SJCRH30 (cell line): ENCODE measurements around the gene PIM1. TPM values are rescaled to one million over a fixed set of nuclear protein-coding genes. Genes with fewer than 3 reads are reported as not detected.
"Not testable (repeated sequence)": the region's sequence is repeated elsewhere in the genome, so short reads cannot be mapped to it uniquely, and the experiment has no call there.

ENCODE experiments used
- DNase-seq, 2 experiments: peaks; one replicate each; pipeline ENCODE4 v3.0.0-alpha.2; 2015 to 2020
- H3K27ac ChIP-seq: fragments of 250-450 bp; sonication (Bioruptor Pico); 2 replicates; pipeline ENCODE4 v1.5.1; 2020; ENCODE audit warnings: mild to moderate bottlenecking, moderate library complexity
- H3K27me3 ChIP-seq: fragments of 250-450 bp; sonication (Bioruptor Pico); 2 replicates; pipeline ENCODE4 v1.5.1; 2020; ENCODE audit warnings: mild to moderate bottlenecking, moderate library complexity
- H3K36me3 ChIP-seq: fragments of 250-450 bp; sonication (Bioruptor Pico); 2 replicates; pipeline ENCODE4 v1.5.1; 2020; ENCODE audit warnings: mild to moderate bottlenecking, moderate library complexity
- H3K4me1 ChIP-seq: fragments of 250-450 bp; sonication (Bioruptor Pico); 2 replicates; pipeline ENCODE4 v1.5.1; 2020; ENCODE audit warnings: mild to moderate bottlenecking, moderate library complexity
- H3K4me3 ChIP-seq: fragments of 250-450 bp; sonication (Bioruptor Pico); 2 replicates; pipeline ENCODE4 v1.5.1; 2020; ENCODE audit warnings: mild to moderate bottlenecking, moderate library complexity
- H3K9me3 ChIP-seq: fragments of 250-450 bp; sonication (Bioruptor Pico); replicated peaks from 2 replicates; pipeline ENCODE4 v1.5.1; 2020; ENCODE audit warnings: mild to moderate bottlenecking, moderate library complexity
- total RNA-seq: library from RNA; depleted of rRNA; stranded (reverse); fragments of >200 nt; shearing (Covaris generic); gene quantifications from 2 replicates; pipeline ENCODE4 v1.2.3, GENCODE V29; 2014; rRNA removed

The PIM1 gene
- 15.2 and 16.4 TPM in 2 replicates for total RNA-seq

DNA sequence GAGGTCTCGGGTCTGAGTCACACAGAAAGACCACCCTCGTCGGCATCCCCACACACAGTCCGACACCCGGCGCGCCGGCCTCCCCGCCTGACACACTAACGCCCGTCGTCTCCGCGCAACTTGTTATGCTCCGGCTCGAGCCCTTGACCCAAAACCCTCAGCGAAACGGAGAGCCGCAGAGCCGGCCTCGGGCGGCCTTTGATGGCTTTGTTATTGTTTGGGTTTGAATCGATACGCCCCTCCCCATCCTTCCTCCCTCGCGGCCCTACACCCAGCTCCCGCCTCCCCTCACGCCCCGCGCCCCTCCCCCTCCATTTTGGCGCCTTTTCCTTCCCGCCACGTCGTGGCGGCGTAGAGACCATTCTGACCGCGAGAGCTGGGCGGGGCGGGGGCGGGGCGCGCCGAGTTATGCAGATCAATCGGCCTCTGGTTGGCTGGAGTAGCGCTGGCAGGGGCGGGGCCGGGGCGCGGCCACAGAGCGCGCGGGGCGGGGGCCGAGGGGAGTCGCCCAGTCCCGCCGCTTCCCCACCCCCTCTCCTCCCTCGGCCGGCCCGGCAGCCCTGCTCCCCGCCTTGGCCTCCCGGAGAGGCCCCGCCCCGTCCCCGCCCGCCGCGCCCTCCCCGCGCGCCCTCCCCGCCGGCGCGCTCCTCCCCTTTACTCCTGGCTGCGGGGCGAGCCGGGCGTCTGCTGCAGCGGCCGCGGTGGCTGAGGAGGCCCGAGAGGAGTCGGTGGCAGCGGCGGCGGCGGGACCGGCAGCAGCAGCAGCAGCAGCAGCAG, at the start of gene PIM1:
TSS of gene PIM1 (plus strand) at position 657 of the 777 bp plus-strand sequence. CDS start 424 bp downstream, outside the sequence.
- peaks cover 7% of the 10 kb centered on the region; the same call in 1 of the 2 replicates for H3K4me1 ChIP-seq
- no peaks in the 10 kb centered on the region for H3K9me3 ChIP-seq
- peak within 1 kb of the TSS; percentile 89 for H3K27ac ChIP-seq
- H3K27me3 ChIP-seq, result no peaks in the 10 kb centered on the region
- H3K36me3 ChIP-seq, result peaks cover 19% of the 10 kb centered on the region
- peak; percentile 98 to 99 for DNase-seq
- H3K4me3 ChIP-seq, result peak within 1 kb of the TSS; percentile 82

- DNase-seq, result no peak
- no peaks in the 10 kb centered on the region for H3K36me3 ChIP-seq
Measured at GRCh38 chr6:37121556-37121955, 48.4 kb upstream of the PIM1 start.

GRCh38 chr6:37122861-37123260, 47.1 kb upstream of the PIM1 start:
- no peaks in the 10 kb centered on the region for H3K36me3 ChIP-seq
- peak overlapping the region; percentile 53 for H3K27ac ChIP-seq
- H3K27me3 ChIP-seq, result no peaks in the 10 kb centered on the region
- no peaks in the 10 kb centered on the region for H3K9me3 ChIP-seq
- no peak overlapping the region for H3K4me3 ChIP-seq
- H3K4me1 ChIP-seq, result peaks cover 26% of the 10 kb centered on the region
- peak; percentile 33 to 63 for DNase-seq

More at GRCh38 chr6:37121556-37121955, 48.4 kb upstream of the PIM1 start:
- no peak overlapping the region for H3K27ac ChIP-seq
- peaks cover 20% of the 10 kb centered on the region for H3K4me1 ChIP-seq
- H3K27me3 ChIP-seq, result no peaks in the 10 kb centered on the region
- H3K9me3 ChIP-seq, result no peaks in the 10 kb centered on the region
- no peak overlapping the region for H3K4me3 ChIP-seq

GRCh38 chr6:37123957-37124729, 45.8 kb upstream of the PIM1 start:
- Histone ChIP-seq H3K27ac (no peak overlapping the region), H3K4me1 (peaks cover 26% of the 10 kb centered on the region), H3K9me3 (no peaks in the 10 kb centered on the region), H3K36me3 (no peaks in the 10 kb centered on the region), H3K4me3 (no peak overlapping the region), H3K27me3 (no peaks in the 10 kb centered on the region)
- no peak for DNase-seq

DNA sequence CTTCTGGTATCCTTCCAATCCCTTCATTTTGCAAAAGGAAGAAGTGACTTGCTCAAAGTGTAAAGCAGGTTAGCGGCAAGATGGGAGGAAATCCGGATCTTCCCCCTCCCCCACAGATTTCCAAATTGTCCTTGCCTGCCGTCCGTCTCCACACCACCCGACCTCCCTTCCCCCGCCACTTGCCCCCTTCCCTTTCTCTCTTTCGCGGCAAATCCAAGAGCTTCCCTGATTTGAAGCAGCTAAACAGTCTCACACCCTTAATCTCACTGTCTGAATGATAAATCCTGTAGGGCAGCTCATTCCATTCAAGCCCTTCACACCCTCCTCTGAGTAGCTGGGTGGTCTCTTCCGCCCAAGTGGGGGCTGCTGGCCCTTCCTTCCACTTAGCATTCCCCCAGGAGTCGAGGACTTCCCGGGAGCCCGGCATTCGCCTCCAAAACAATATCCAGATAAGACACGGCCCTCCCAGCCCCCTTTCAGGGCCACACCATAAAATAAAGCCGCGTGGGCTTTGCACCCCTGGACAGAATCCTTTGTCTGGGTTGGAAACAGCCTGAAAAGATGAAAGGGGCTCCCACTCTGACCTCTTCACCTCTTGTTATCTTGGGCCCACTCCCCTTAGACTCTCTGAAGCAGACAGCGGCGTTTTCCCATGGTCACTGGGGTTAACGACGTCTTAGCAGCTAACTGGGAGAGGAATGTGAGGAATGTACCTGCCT, 44.0 kb upstream of the PIM1 start:
- Histone ChIP-seq H3K36me3 (no peaks in the 10 kb centered on the region), H3K9me3 (no peaks in the 10 kb centered on the region), H3K4me1 (peaks cover 35% of the 10 kb centered on the region), H3K4me3 (peak overlapping the region; percentile 49), H3K27ac (peak overlapping the region; percentile 77), H3K27me3 (no peaks in the 10 kb centered on the region)
- peak; percentile 57 for DNase-seq

DNA sequence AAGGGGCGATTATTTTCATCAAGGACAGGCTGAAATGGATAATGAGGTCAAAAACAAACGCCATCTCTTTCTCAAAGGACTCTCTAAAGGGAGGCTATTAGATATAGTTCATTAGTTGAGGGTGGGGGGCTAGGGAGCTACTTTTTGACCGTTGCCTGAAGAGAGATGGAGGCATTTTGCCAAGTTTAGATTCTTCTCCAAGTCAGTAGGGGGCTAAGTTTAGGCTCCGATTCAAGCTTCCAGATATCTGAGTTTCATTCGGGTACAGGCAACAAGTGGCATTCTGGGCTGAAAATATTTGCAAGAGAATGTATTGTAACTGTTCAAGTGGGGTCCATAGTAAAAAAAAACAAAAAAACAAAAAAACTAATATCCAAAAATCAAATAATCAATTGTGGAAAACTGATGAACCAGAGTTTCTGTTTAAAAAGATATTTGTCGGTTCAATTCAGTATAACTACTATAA, 43.4 kb upstream of the PIM1 start:
- H3K36me3 ChIP-seq, result no peaks in the 10 kb centered on the region
- peak overlapping the region; percentile 77 for H3K27ac ChIP-seq
- peaks cover 35% of the 10 kb centered on the region for H3K4me1 ChIP-seq
- H3K9me3 ChIP-seq, result no peaks in the 10 kb centered on the region
- peak in 1 of 2 experiments; percentile 47 for DNase-seq
- H3K27me3 ChIP-seq, result no peaks in the 10 kb centered on the region
- peak overlapping the region; percentile 49 for H3K4me3 ChIP-seq

GRCh38 chr6:37126961-37127616, 42.9 kb upstream of the PIM1 start:
- Histone ChIP-seq H3K4me1 (peaks cover 41% of the 10 kb centered on the region), H3K27ac (no peak overlapping the region), H3K4me3 (no peak overlapping the region), H3K36me3 (no peaks in the 10 kb centered on the region), H3K27me3 (no peaks in the 10 kb centered on the region), H3K9me3 (no peaks in the 10 kb centered on the region)
- DNase-seq, result no peak

DNA sequence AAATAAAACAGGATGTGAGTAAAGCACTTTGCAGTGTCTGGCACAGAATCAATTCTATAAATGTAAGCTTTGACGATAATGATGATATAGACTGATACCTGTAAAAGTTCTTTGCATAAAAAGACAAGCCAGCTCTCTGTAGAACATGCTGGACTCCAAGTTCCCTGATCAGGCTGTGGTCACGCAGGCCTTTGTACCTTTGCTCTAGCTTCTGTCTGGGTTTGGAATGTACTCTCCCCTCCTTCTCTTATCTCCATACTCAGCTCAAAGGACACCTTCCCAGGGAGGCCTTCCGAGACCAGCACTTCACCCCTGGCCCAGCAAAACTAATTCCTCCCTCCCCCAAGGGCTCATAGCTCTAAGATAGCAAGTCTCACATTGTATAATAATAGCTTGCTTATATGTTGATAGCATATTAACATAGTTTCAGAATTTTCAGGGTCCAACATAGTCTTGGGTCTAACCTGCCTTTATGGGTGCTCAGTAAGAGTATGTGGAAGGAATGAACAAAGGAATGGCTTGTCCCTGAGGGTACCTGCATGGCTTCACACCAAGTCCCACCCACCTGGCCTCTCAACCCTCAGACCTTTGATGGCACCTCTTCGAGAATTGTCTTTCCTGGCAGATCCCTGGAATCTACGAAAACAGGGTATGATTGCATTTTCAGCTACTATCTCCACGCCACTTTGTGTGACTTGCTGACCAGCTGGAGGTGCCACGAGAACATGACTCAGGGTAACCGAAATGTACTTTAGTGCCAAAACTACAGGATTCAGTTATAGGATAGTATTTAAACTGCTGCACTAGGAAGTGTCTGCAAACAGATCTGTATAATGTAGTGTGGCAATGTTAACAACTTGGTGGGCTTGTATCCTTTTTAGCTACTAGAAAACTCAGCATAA, 41.7 kb upstream of the PIM1 start:
- no peak for DNase-seq
- Histone ChIP-seq H3K27ac (no peak overlapping the region), H3K9me3 (no peaks in the 10 kb centered on the region), H3K27me3 (no peaks in the 10 kb centered on the region), H3K4me1 (peaks cover 32% of the 10 kb centered on the region), H3K36me3 (no peaks in the 10 kb centered on the region), H3K4me3 (no peak overlapping the region)

- not testable (repeated sequence) for H3K9me3 ChIP-seq, H3K36me3 ChIP-seq, H3K27ac ChIP-seq, H3K4me3 ChIP-seq, DNase-seq, H3K27me3 ChIP-seq
- peaks cover 28% of the 10 kb centered on the region for H3K4me1 ChIP-seq
Measured at GRCh38 chr6:37128863-37129443, 41.0 kb upstream of the PIM1 start.

DNA sequence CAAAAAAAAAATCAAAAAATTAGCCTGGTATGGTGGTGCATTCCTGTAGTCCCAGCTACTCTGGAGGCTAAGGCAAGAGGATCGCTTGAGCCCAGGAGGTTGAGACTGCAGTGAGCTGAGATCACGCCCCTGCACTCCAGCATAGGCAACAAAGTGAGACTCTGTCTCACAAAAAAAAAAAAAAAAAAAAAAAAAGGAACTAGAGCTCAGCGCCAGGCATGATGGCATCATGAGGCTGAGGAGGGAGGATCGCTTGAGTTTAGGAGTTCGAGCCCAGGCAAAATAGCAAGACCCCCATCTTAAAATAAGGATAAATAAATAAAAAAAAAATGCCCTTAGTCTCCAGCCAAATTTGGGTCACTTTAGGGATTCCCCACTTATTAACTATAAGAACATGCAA, 40.4 kb upstream of the PIM1 start:
- H3K4me1 ChIP-seq, result peaks cover 34% of the 10 kb centered on the region
- H3K36me3 ChIP-seq, result no peaks in the 10 kb centered on the region
- no peaks in the 10 kb centered on the region for H3K9me3 ChIP-seq
- no peak overlapping the region for H3K27ac ChIP-seq
- H3K4me3 ChIP-seq, result no peak overlapping the region
- H3K27me3 ChIP-seq, result no peaks in the 10 kb centered on the region
- DNase-seq, result no peak

DNA sequence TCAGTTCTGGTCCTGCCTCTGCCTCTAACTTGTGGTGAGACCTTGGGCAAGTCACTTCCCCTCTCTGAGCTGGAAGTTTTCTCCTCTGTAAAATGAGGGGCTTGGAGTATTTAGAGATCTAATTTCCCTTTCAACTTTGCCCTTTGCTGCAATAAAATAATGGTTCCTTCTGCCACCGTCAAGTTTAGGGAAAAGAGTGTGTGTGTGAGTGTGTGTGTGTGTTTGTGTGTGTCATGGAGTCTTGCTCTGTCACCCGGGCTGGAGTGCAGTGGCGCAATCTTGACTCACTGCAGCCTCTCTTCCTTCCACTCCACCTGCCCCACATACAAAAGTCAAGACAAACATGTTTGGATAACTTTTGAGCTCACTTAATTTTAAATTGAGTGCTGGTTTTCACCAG, 39.2 kb upstream of the PIM1 start:
- Histone ChIP-seq H3K4me1 (peaks cover 42% of the 10 kb centered on the region), H3K36me3 (no peaks in the 10 kb centered on the region)
- DNase-seq, result no peak

GRCh38 chr6:37131104-37131959, 38.6 kb upstream of the PIM1 start:
- peak; percentile 97 for DNase-seq

More for the DNA sequence above, 39.2 kb upstream of the PIM1 start:
- no peak overlapping the region for H3K4me3 ChIP-seq
- H3K27me3 ChIP-seq, result no peaks in the 10 kb centered on the region
- peak overlapping the region; percentile 28 for H3K27ac ChIP-seq
- H3K9me3 ChIP-seq, result no peaks in the 10 kb centered on the region

GRCh38 chr6:37131960-37132253, 38.0 kb upstream of the PIM1 start:
- Histone ChIP-seq H3K27ac (peak overlapping the region; percentile 61), H3K9me3 (no peaks in the 10 kb centered on the region), H3K4me3 (no peak overlapping the region), H3K27me3 (no peaks in the 10 kb centered on the region), H3K4me1 (peaks cover 35% of the 10 kb centered on the region), H3K36me3 (no peaks in the 10 kb centered on the region)
- no peak for DNase-seq

More at GRCh38 chr6:37131104-37131959, 38.6 kb upstream of the PIM1 start:
- Histone ChIP-seq H3K9me3 (no peaks in the 10 kb centered on the region), H3K36me3 (no peaks in the 10 kb centered on the region), H3K27me3 (no peaks in the 10 kb centered on the region), H3K27ac (peak overlapping the region; percentile 61), H3K4me3 (no peak overlapping the region), H3K4me1 (peaks cover 40% of the 10 kb centered on the region)
